Lung (tissue), 12 donors: ENCODE results near the gene ANKUB1. TPM values are rescaled to one million over a fixed set of nuclear protein-coding genes. Genes with fewer than 3 reads are reported as not detected.

Experiments
- ATAC-seq: fragments of 200-7000 bp; cut with Tn5 transposase; one replicate; pipeline ENCODE4 v1.9.1; 2020; ENCODE audit warnings: moderate number of reproducible peaks; ENCODE audit not compliant: insufficient read depth, low FRiP score
- DNase-seq, 3 donors: peaks; one replicate each; pipeline ENCODE4 v3.0.0-alpha.2; 2013 to 2017
- H3K27ac ChIP-seq, 2 donors: one replicate each; pipeline ENCODE4 v1.5.1; 2013; ENCODE audit warnings: mild to moderate bottlenecking in 2 of 2, moderate library complexity in 2 of 2, control low read depth in 1 of 2, inconsistent platforms in 1 of 2, low read depth in 1 of 2, low read length in 1 of 2
- H3K27me3 ChIP-seq, 3 donors: one replicate each; pipeline ENCODE4 v1.5.1; 2013; ENCODE audit warnings: low read length in 2 of 3; ENCODE audit not compliant: control insufficient read depth in 3 of 3, insufficient read depth in 3 of 3
- H3K36me3 ChIP-seq, 4 donors: one replicate each; pipeline ENCODE4 v1.5.1; 2013; ENCODE audit warnings: low read length in 4 of 4, mild to moderate bottlenecking in 1 of 4, moderate library complexity in 1 of 4; ENCODE audit not compliant: control insufficient read depth in 4 of 4, insufficient read depth in 4 of 4
- H3K4me1 ChIP-seq, 5 donors: one replicate each; pipeline ENCODE4 v1.5.1; 2013; ENCODE audit warnings: low read length in 5 of 5, mild to moderate bottlenecking in 2 of 5, moderate library complexity in 1 of 5; ENCODE audit not compliant: control insufficient read depth in 5 of 5, insufficient read depth in 5 of 5
- H3K4me3 ChIP-seq: one replicate; pipeline ENCODE4 v1.5.1; 2013; ENCODE audit warnings: mild to moderate bottlenecking, control low read depth, moderate library complexity
- H3K9ac ChIP-seq, 2 donors: one replicate each; pipeline ENCODE4 v1.5.1; 2013; ENCODE audit warnings: low read length in 2 of 2, control low read depth in 1 of 2; ENCODE audit not compliant: insufficient read depth in 1 of 2
- H3K9me3 ChIP-seq, 4 donors: one replicate each; pipeline ENCODE4 v1.5.1; 2013; ENCODE audit warnings: low read length in 3 of 4, mild to moderate bottlenecking in 1 of 4, moderate library complexity in 1 of 4; ENCODE audit not compliant: control insufficient read depth in 4 of 4, insufficient read depth in 3 of 4
- WGBS, 2 donors: extraction: QIAGEN DNeasy Blood & Tissue Kit; methylation state at CpG; one replicate each; pipeline ENCODE4 v1.1.7; 2013; 5-methylcytosine and 5-hydroxymethylcytosine counted together
- polyA plus RNA-seq, 2 donors: library from polyadenylated mRNA; stranded (reverse); fragments of 200-250 nt; gene quantifications; one replicate each; pipeline ENCODE4 v1.2.1, GENCODE V29; 2013
- total RNA-seq, 2 donors: library from RNA; depleted of rRNA in 1 of 2; stranded (reverse); fragments of >200 nt in 1 of 2; gene quantifications; one replicate each; pipeline ENCODE4 v1.2.1, GENCODE V29; 2014 to 2021
- TF ChIP-seq, protein P1 (sequence below): IDR thresholded peaks from 2 replicates; pipeline ENCODE4 v1.5.1; 2012; ENCODE audit warnings: mild to moderate bottlenecking; ENCODE audit errors: control extremely low read depth, extremely low read depth
- donor health status: control.
- donor health status: control.
- donor health status: Bipolar disorder and iron deficiency.
- donor health status: healthy.
- donor health status: DM: yes; HTN: yes; CAD: no.

ANKUB1 gene
- total and polyA plus RNA-seq, 4 donors, result 1.3 to 6.7 (median 2.4) TPM

DNA sequence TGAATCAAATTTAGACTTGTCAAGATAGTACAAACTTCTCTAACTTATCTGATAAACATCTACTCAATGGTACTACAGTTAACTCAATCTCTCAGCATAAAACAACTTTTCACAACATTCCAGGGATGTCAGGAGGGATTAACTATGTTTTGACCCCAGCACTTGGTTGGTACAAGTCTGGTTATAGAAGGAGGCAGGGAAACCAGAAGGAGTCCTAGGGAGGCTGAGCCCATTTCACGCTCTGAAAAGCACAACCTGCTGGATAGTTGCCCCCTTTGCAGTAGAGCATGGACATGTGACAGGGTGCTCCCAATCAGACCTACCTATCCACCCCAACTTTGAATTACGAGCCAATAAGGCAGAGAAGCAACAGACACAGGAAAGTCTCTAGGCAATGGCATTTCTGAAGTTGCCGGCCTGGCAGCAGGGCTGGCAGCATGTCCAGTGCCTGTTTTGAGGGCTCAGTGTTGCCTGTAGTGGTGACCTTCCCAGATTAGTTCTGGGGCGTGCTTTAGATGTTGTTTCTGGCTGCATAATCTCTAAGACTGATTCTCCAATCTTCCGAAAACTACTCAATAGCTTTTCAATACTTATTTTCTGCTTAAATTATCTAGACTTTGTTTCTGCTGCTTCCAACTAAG is 8.2 kb downstream of the ANKUB1 start:
- Histone ChIP-seq H3K4me3 (no peak overlapping the region), H3K9me3 (no peaks in the 10 kb centered on the region), H3K36me3 (no peaks in the 10 kb centered on the region), H3K27me3 (no peaks in the 10 kb centered on the region), H3K27ac (peak overlapping the region in 1 of 2 donors; percentile 1), H3K9ac (no peak overlapping the region), H3K4me1 (peaks cover 0 to 2% (median 0%) of the 10 kb centered on the region in 5 donors)
- ATAC-seq, result no peak
- TF ChIP-seq, protein P1, sequence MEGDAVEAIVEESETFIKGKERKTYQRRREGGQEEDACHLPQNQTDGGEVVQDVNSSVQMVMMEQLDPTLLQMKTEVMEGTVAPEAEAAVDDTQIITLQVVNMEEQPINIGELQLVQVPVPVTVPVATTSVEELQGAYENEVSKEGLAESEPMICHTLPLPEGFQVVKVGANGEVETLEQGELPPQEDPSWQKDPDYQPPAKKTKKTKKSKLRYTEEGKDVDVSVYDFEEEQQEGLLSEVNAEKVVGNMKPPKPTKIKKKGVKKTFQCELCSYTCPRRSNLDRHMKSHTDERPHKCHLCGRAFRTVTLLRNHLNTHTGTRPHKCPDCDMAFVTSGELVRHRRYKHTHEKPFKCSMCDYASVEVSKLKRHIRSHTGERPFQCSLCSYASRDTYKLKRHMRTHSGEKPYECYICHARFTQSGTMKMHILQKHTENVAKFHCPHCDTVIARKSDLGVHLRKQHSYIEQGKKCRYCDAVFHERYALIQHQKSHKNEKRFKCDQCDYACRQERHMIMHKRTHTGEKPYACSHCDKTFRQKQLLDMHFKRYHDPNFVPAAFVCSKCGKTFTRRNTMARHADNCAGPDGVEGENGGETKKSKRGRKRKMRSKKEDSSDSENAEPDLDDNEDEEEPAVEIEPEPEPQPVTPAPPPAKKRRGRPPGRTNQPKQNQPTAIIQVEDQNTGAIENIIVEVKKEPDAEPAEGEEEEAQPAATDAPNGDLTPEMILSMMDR, result no peak
- WGBS, 2 donors, result 86% methylated on average over 5 of the region's 5 CpGs
- no peak for DNase-seq

DNA sequence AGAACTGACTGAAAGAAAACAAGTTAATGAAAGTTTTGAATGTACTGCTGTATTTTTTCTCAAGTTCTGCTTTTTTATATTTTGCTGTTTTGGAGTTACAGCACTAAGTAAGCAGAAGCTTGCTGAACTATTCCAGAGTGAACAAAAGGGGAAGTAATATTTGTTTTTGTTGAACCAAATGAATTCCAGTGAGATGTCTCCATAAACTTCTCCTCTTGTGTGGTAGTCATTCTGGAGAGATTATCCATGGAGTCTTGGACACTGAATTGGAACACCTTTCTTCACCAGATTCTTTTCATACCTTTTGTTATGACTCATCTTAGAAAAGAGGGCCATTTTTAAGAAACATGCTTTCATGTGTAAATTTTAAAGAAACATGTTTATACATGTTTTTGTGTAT is 8.8 kb downstream of the ANKUB1 start:
- H3K4me1 ChIP-seq, result peaks cover 0 to 2% (median 0%) of the 10 kb centered on the region in 5 donors
- no peaks in the 10 kb centered on the region for H3K36me3 ChIP-seq
- no peak overlapping the region for H3K4me3 ChIP-seq
- no peak overlapping the region for H3K9ac ChIP-seq
- H3K27me3 ChIP-seq, result no peaks in the 10 kb centered on the region
- H3K9me3 ChIP-seq, result no peaks in the 10 kb centered on the region
- no peak overlapping the region for H3K27ac ChIP-seq
- peak in 1 of 3 donors; percentile 6 for DNase-seq
- ATAC-seq, result peak; percentile 47
- TF ChIP-seq, protein P1, result no peak

DNA sequence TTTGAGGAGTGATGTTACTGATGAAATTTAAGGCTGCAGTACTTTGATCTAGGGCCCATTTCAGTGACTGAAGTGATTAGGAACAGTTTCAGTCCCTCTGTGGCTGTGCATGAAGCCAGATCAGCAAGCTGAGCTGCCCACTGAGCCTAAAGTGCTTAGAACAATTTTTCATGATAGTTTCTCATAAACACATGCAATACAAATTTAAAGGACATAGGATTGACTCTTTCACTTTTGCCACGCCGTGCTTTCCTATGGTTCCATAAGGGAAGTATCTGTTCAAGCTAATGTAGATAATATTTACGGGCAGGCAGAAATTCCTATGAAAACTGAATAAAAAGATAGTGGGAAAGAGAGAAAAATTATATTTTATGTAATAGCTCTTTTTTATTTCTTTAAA is 10.6 kb downstream of the ANKUB1 start:
- ATAC-seq (no peak), DNase-seq (no peak)
- H3K4me1 ChIP-seq, result peaks cover 0 to 2% (median 0%) of the 10 kb centered on the region in 5 donors
- no peak overlapping the region for H3K9ac ChIP-seq
- no peaks in the 10 kb centered on the region for H3K36me3 ChIP-seq
- peaks cover 0 to 3% (median 0%) of the 10 kb centered on the region in 4 donors for H3K9me3 ChIP-seq
- TF ChIP-seq, protein P1, result no peak
- H3K27ac ChIP-seq, result no peak overlapping the region
- H3K4me3 ChIP-seq, result no peak overlapping the region
- no peaks in the 10 kb centered on the region for H3K27me3 ChIP-seq
- WGBS, 2 donors, result 68 to 86% methylated on average over 3 of the region's 3 CpGs

DNA sequence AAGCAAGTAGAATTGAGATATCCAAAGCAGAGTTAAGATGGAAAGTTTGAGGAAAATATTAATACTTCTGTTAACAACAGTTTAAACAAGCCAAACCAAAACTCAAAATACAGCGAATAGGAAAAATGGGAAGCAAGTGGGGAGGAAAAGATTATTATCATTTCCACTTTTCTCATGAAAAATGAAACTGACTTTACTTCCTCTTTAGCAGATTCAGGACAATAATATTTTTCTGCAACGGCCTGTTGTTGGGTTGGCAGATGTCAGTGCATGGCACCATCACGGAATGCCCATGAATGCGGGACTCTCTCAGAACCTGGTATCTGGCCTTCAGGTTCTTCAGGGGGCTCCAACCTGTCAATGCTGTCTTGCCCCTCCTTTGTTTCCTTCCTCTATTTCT is 11.1 kb downstream of the ANKUB1 start:
- 30 to 61% methylated on average over 4 of the region's 4 CpGs for WGBS, 2 donors
- Histone ChIP-seq H3K36me3 (no peaks in the 10 kb centered on the region), H3K27ac (no peak overlapping the region), H3K4me3 (no peak overlapping the region), H3K9ac (no peak overlapping the region), H3K4me1 (peaks cover 0 to 2% (median 0%) of the 10 kb centered on the region in 5 donors), H3K27me3 (no peaks in the 10 kb centered on the region), H3K9me3 (peaks cover 0 to 3% (median 0%) of the 10 kb centered on the region in 4 donors)
- DNase-seq (no peak), ATAC-seq (no peak)
- TF ChIP-seq, protein P1, result no peak
